GM21526 (cell line): ENCODE measurements around the gene MIA.
"Not testable (repeated sequence)": the region's sequence is repeated elsewhere in the genome, so short reads cannot be mapped to it uniquely, and the experiment has no call there.

ENCODE experiments used
- ATAC-seq: cut with Tn5 transposase; IDR thresholded peaks from one replicate; pipeline ENCODE4 v1.9.1; 2021; ENCODE audit warnings: moderate library complexity; ENCODE audit not compliant: unreplicated experiment, low FRiP score

The MIA gene

GRCh38 chr19:40774916-40775631, at the start of gene MIA:
Gene MIA (plus strand): TSS chr19:40775521. CDS start chr19:40775543, 22 bp downstream.
- ATAC-seq, result no peak

GRCh38 chr19:40726279-40726678, 49.0 kb upstream of the MIA start:
- no peak for ATAC-seq

GRCh38 chr19:40730065-40730464, 45.3 kb upstream of the MIA start:
- not testable (repeated sequence) for ATAC-seq

GRCh38 chr19:40732304-40732703, 43.0 kb upstream of the MIA start:
- not testable (repeated sequence) for ATAC-seq

GRCh38 chr19:40733149-40733548, 42.2 kb upstream of the MIA start:
- no peak for ATAC-seq

- no peak for ATAC-seq
Observed at GRCh38 chr19:40735013-40735771, 40.1 kb upstream of the MIA start.

GRCh38 chr19:40736661-40737060, 38.7 kb upstream of the MIA start:
- no peak for ATAC-seq

GRCh38 chr19:40737102-40737644, 38.1 kb upstream of the MIA start:
- ATAC-seq, result no peak

- ATAC-seq, result no peak
Observed at GRCh38 chr19:40739030-40739839, 36.1 kb upstream of the MIA start.

GRCh38 chr19:40739871-40740703, 35.2 kb upstream of the MIA start:
- ATAC-seq, result no peak

- no peak for ATAC-seq
Observed at GRCh38 chr19:40740747-40741146, 34.6 kb upstream of the MIA start.

- no peak for ATAC-seq
Observed at GRCh38 chr19:40741527-40742390, 33.6 kb upstream of the MIA start.

- ATAC-seq, result no peak
Observed at GRCh38 chr19:40742477-40742876, 32.8 kb upstream of the MIA start.

- ATAC-seq, result no peak
Observed at GRCh38 chr19:40742886-40743285, 32.4 kb upstream of the MIA start.

- no peak for ATAC-seq
Observed at GRCh38 chr19:40743926-40744325, 31.4 kb upstream of the MIA start.

GRCh38 chr19:40744554-40745401, 30.5 kb upstream of the MIA start:
- ATAC-seq, result no peak

GRCh38 chr19:40745402-40745780, 29.9 kb upstream of the MIA start:
- no peak for ATAC-seq

GRCh38 chr19:40747536-40747935, 27.8 kb upstream of the MIA start:
- ATAC-seq, result no peak
